IPS-15b (cell line): ENCODE results near the gene FAR2.
"Not testable (repeated sequence)": the region's sequence is repeated elsewhere in the genome, so short reads cannot be mapped to it uniquely, and the experiment has no call there.

Experiments used
- H3K27me3 ChIP-seq: one replicate; pipeline ENCODE4 v1.6.1; 2013; ENCODE audit warnings: low read length; ENCODE audit not compliant: control insufficient read depth, insufficient read depth
- H3K36me3 ChIP-seq: one replicate; pipeline ENCODE4 v1.6.1; 2013; ENCODE audit warnings: low read length; ENCODE audit not compliant: control insufficient read depth, insufficient read depth
- H3K4me1 ChIP-seq: one replicate; pipeline ENCODE4 v1.6.1; 2013; ENCODE audit warnings: mild to moderate bottlenecking, low read length; ENCODE audit not compliant: control insufficient read depth, insufficient read depth
- H3K4me3 ChIP-seq: one replicate; pipeline ENCODE4 v1.5.1; 2013; ENCODE audit warnings: low read depth, low read length
- H3K9ac ChIP-seq: one replicate; pipeline ENCODE4 v1.6.1; 2013; ENCODE audit warnings: low read depth, mild to moderate bottlenecking, low read length
- H3K9me3 ChIP-seq: one replicate; pipeline ENCODE4 v1.6.1; 2013; ENCODE audit warnings: mild to moderate bottlenecking, low read length; ENCODE audit not compliant: control insufficient read depth, insufficient read depth

Gene FAR2

DNA sequence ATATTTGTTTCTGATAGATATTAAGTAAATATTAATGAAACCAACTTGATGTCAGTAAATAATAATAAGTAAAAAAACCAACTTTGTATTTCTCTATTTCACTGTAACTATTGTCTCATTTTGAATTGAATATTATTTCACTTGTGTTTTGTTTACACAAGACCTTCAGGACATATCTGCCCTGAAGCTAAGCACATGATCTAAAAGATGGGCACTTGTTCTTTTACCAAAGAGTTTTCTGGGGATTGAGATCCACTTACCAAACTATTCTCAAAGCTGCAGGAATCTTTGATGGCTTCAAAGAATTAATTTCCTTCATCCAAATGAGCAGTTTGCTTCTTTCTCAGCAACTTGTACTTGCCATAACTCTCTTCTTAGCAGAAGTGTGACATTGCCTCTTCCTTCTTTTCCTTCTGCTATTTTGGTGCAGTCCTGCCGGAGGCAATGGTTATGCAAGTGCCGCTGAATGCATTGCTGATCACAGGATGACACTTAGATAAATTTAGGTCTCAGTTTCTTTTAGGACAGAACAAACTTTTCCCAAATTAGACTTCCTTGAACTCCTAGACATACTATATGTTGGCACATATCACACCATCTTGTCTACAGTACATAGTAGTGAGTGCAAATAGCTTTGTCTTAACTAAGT lies 9.2 kb downstream of the FAR2 start:
- no peaks in the 10 kb centered on the region for H3K27me3 ChIP-seq

DNA sequence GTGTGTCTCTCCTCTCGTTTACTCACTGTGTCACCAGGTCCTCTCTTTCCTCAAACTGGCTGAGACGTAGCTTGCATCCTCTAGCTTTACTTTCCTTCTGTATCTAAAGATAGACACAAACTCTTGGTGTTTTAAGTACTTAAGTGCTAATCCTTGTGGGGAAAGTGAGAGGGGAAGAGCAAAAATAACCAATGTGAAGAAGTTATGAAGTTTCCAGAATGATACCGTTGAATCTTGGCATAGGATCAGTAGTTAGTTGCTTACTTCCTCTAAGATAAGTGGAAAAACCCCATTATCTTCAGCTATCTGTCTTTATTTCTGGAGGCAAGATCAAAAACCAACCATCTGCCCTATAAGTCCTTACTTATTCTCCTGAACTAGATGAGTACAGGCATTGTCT lies 10.6 kb downstream of the FAR2 start:
- Histone ChIP-seq H3K4me3 (no peak overlapping the region), H3K9ac (no peak overlapping the region), H3K4me1 (no peaks in the 10 kb centered on the region), H3K9me3 (no peaks in the 10 kb centered on the region), H3K27me3 (no peaks in the 10 kb centered on the region), H3K36me3 (no peaks in the 10 kb centered on the region)

More for the DNA sequence above, 9.2 kb downstream of the FAR2 start:
- Histone ChIP-seq H3K9me3 (no peaks in the 10 kb centered on the region), H3K4me3 (no peak overlapping the region), H3K36me3 (no peaks in the 10 kb centered on the region), H3K4me1 (no peaks in the 10 kb centered on the region), H3K9ac (no peak overlapping the region)

DNA sequence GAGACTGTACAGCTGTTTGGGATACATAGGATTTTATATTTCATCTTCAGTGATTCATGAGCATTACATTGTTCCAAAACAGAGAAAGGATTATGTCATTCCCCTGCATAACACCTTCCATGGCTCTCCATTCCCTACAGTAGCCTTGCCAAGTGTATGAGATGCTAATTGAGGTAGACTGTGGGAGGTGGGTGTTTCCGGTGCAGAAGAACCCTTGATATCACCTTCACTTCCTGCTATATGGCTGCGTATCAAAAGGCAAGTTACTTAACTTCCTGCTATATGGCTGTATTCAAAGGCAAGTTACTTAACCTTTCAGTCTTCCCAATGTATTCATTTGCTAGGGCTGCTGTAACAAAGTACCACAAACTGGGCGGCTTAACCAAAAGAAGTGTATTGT lies 11.2 kb downstream of the FAR2 start:
- Histone ChIP-seq H3K9me3 (no peaks in the 10 kb centered on the region), H3K4me3 (no peak overlapping the region), H3K9ac (no peak overlapping the region), H3K27me3 (no peaks in the 10 kb centered on the region), H3K36me3 (no peaks in the 10 kb centered on the region), H3K4me1 (no peaks in the 10 kb centered on the region)

DNA sequence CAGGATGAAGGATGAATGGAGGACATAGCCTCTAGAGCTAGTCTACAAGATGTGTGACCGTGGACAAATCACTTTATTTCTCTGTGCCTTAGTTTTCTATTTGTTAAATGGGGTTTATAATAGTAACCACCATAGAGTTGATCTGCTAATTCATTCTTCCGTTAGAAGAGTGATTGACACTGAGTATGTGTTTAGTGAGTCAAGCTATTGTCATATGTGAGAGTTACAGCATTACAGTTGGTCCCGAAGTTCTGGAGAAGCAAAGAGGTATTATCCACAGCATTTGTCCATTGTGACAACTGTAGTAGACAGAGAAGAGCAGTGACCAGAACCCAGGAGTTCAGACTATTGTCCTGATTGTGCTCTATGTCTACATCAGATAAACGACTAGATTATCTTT lies 14.1 kb downstream of the FAR2 start:
- no peak overlapping the region for H3K9ac ChIP-seq
- H3K27me3 ChIP-seq = no peaks in the 10 kb centered on the region
- no peaks in the 10 kb centered on the region for H3K4me1 ChIP-seq
- no peak overlapping the region for H3K4me3 ChIP-seq
- H3K9me3 ChIP-seq = no peaks in the 10 kb centered on the region
- peaks cover 3% of the 10 kb centered on the region for H3K36me3 ChIP-seq

DNA sequence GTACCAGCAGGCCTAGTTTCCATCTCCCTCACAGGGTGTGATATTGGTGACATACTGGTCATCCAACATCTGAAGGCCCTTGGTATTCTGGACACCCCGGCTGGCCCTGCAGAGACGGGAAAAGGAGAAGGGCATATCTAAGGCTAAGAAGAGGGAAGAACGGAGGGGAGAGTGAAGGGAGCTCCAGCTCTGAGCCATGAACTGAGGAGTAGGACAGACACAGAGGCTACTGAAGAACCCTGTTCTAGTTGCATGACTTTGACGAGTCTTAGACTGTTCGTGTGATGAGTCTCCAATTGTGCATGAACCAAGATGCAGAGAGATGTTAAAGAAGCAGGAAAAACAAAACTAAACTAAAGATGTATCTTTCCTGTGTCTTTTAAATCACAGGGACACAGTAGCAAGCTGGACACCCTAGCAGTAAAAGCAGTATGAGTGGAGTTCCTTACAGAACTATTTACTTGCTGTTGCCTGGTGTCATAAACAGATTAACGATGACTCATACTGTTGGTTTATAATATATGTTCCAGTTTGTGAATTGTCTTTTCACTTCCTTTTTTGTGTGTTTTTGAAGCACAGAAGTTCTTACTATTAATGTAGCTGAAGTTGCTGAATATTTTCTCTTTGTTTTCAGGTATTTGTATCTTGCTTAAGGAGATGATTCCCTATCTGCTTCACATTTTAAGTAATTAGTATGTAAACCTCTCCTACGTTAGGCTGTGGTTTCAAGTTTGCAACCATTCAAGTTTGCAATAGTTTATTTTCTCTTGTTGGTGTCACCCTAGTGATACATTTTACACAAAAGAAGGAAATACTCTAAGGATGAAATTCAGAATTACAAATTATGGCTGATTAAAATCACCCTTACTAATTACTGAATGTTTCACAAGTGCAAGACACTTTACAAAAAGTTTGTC lies 15.7 kb downstream of the FAR2 start:
- no peaks in the 10 kb centered on the region for H3K27me3 ChIP-seq
- H3K36me3 ChIP-seq = peaks cover 3% of the 10 kb centered on the region
- H3K9me3 ChIP-seq = no peaks in the 10 kb centered on the region
- no peak overlapping the region for H3K9ac ChIP-seq
- H3K4me1 ChIP-seq = no peaks in the 10 kb centered on the region
- no peak overlapping the region for H3K4me3 ChIP-seq

DNA sequence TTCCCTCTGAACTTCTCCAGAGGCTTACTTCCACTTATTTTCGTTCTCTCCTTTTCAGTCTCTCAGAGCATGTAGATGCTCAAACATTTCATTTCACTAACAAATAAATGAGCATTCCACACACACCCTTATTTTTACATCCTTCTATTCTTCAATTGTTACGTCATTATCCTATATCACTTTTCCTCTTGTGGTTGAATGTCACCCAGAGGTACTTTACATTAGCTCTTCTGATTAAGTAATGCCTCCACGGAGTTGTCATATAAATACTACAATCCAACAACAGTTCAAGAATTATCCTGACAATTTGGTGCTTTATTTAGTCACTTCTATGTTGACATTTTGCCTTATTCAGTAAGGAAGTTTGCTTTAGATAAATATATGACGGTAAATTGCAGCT lies 18.4 kb downstream of the FAR2 start:
- H3K4me1 ChIP-seq = no peaks in the 10 kb centered on the region
- peaks cover 10% of the 10 kb centered on the region for H3K36me3 ChIP-seq
- no peaks in the 10 kb centered on the region for H3K9me3 ChIP-seq
- no peak overlapping the region for H3K4me3 ChIP-seq
- no peaks in the 10 kb centered on the region for H3K27me3 ChIP-seq
- H3K9ac ChIP-seq = no peak overlapping the region

DNA sequence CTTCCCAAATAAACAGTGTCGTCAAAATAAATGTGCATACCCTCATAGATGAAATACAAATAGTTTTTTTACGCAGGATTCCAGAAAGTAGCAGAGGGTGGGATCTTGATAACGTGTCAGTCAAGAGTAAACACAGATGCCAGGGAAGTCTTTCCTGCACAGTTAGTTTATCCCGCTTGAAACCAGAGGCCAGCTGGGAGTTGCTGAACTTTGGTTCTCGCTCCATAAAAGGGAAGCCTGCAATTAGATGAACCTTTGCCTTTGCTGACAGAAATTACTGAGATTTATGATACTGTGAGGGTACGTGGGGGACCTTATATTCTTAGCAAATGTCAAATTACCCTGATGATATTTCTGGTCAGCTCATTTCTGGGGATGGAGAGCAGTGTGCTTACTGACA lies 18.9 kb downstream of the FAR2 start:
- no peaks in the 10 kb centered on the region for H3K27me3 ChIP-seq
- H3K36me3 ChIP-seq = peaks cover 10% of the 10 kb centered on the region
- no peak overlapping the region for H3K9ac ChIP-seq
- H3K4me3 ChIP-seq = no peak overlapping the region
- no peaks in the 10 kb centered on the region for H3K9me3 ChIP-seq
- no peaks in the 10 kb centered on the region for H3K4me1 ChIP-seq

DNA sequence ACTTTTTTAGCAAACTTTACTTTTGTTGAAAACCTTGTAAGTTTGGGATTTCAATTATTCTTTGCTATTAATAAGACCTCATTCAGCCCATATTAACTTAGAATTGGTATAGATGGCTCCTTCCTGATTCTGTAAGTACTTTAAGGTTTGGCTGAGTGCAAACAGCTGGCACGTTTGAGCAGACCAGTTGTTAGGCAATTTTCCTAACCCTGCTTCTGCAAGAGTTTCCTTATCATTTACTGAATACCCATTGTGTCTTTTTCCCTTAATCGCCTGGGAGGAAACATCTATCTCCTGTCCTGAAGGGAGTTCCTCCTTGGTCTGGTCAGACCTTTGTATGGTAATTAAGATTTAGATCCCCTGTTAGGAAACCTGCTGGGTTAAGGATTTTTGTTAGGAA lies 20.9 kb downstream of the FAR2 start:
- H3K4me3 ChIP-seq, H3K27me3 ChIP-seq, H3K4me1 ChIP-seq, H3K9me3 ChIP-seq, H3K9ac ChIP-seq: not testable (repeated sequence)
- peaks cover 10% of the 10 kb centered on the region for H3K36me3 ChIP-seq

DNA sequence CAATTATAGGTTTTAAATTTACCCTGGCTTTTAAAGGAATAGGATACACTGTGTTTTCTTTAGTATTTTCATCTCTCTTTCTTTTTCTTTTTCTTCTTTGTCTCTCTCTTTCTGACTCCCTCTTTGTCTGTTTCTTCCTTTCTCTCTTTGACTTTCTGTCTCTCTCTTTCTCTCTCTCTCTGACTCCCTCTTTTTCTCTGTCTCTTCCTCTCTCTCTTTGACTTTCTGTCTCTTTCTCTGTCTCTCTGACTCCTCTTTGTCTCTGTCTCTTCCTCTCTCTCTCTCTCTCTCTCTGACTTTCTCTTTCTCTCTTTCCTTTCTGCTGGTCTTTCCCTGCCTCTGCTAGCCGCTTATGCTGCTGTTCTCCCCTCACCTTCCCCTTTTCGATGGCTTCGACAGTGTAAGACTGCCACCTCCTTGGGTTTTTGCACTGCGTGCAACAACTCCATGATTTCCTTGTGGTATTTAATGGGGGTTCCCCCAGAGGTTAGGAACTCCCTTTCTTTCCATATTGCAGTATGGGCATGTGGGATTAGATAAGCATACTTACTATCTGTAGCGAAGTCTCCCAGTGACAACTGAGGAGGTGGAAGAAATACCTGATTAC lies 21.5 kb downstream of the FAR2 start:
- peaks cover 10% of the 10 kb centered on the region for H3K36me3 ChIP-seq
- not testable (repeated sequence) for H3K27me3 ChIP-seq, H3K4me1 ChIP-seq, H3K9me3 ChIP-seq, H3K4me3 ChIP-seq, H3K9ac ChIP-seq

DNA sequence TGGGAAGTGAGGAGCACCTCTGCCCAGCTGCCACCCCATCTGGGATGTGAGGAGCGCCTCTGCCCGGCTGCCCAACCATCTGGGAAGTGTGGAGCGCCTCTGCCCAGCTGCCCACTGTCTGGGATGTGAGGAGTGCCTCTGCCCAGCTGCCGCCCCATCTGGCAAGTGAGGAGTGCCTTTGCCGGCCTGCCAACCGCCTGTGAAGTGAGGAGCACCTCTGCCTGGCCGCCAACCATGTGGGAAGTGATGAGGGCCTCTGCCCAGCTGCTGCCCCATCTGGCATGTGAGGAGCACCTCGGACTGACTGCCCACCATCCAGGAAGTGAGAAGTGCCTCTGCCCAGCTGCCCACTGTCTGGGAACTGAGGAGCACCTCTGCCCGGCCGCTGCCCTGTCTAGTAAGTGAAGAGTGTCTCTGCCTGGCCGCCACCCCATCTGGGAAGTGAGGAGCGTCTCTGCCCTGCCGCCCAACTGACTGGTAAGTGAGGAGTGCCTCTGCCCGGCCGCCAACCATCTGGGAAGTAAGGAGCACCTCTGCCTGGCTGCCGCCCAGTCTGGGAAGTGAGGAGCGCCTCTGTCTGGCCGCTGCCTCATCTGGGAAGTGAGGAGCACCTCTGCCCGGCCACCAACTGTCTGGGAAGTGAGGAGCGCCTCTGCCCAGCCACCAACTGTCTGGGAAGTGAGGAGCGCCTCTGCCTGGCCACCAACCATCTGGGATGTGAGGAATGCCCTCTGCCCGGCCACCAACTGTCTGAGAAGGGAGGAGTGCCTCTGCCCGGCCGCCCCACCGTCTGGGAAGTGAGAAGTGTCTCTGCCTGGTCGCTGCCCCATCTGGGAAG lies 22.6 kb downstream of the FAR2 start:
- no peak overlapping the region for H3K9ac ChIP-seq
- no peaks in the 10 kb centered on the region for H3K27me3 ChIP-seq
- H3K36me3 ChIP-seq = peaks cover 10% of the 10 kb centered on the region
- H3K9me3 ChIP-seq = no peaks in the 10 kb centered on the region
- H3K4me3 ChIP-seq = no peak overlapping the region
- H3K4me1 ChIP-seq = no peaks in the 10 kb centered on the region

DNA sequence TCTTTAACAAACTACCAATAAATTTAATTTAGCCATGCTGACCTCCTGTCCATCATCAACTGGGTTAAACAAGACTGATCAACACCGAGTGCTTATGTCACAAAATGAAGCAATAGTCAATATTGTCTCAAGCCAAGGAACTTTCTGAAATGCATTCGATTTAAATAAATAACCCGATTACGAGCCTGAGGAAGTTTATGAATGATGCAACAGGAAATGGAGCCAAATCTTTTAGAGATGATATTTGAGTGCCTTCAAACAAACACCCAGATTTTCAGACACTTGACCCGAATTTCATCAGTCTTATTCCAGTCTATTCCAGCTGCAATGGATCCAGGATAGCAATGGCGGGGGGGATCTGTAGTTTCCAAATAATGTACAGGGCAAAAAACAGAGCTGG lies 27.9 kb downstream of the FAR2 start:
- no peaks in the 10 kb centered on the region for H3K27me3 ChIP-seq

More for the DNA sequence above, 27.9 kb downstream of the FAR2 start:
- H3K9me3 ChIP-seq = no peaks in the 10 kb centered on the region
- H3K4me1 ChIP-seq = no peaks in the 10 kb centered on the region
- H3K36me3 ChIP-seq = peaks cover under 1% of the 10 kb centered on the region
- no peak overlapping the region for H3K4me3 ChIP-seq
- H3K9ac ChIP-seq = no peak overlapping the region
